Activated CD8-positive, alpha-beta memory T cell treated with anti-CD3 and anti-CD28 coated beads for 48 hours (primary cell): ENCODE data around the gene FASN.
"Not testable (repeated sequence)": the region's sequence is repeated elsewhere in the genome, so short reads cannot be mapped to it uniquely, and the experiment has no call there.

Experiments
- DNase-seq, 3 experiments: peaks; one replicate each; pipeline ENCODE4 v3.0.0-alpha.2; 2020; ENCODE audit warnings: low read depth in 2 of 3, low spot score in 2 of 3

Gene FASN

DNA sequence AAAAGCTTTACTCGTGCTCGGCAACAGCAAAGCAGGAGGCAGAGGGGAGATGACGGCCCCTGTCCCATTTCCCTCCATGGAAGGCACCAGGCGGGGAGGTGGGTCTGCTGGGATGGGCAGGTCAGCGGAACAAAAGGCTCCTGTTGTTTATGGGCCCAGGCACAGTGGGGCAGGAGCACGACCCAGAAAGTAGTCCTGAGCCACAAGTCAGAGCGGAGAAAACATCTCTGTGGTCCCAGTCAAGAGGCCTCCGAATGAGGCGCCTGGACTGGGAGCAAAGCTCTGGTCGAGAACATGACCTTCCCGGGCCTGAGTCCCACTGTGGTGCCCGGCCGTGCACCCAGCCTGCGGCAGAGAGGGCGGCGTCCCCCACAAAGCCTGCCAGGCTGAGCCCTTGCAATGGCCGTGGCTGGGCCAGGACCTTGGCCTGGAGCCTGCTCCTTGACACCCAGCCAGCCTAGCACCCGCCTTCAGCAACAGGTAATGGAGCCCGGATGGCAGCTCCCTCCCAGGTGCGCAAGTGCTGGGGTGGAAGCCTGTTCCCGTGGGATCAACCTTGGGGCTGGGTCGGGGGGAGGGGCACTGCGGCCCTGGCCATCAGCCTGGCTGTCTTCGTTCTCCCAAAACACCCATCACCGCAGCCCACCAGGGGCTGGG is 50.0 kb downstream of the FASN start:
- DNase-seq: no peak

DNA sequence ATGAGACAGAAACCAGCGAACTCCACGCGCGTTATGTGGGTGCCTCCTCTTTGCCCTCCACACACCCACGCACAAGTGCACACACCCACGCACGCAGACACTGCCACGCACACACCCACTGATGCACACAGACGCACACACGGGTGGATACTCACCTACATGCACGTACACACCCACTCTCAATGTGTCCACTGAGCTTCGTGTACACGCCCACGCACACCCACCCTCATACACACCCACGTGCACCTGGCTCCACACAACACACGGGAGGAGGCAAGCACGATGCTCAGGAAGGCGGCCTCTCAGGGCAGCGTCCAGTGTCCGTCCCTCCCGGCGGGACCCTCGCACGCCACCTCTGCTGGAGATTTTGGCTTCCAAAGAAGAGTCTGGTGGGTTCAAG is 50.7 kb downstream of the FASN start:
- no peak for DNase-seq

DNA sequence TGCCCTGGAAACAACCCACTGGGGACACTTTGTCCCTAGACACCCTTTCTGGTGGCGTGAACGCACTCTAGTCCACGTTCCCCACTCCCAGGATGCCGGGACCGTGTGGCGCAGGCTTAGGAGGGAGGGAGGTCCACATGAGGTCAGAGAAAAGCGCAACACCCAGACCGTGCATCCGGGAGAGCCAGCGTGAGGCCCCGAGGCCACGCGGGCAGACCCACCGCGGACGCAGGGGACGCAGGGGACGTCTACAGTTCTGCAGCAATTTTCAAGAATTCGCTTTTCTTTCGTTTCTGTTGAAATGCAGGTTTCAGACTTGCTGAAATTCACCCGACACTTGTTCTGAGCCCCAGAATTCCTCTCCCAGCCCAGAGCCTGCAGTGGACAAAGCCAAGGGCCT is 51.1 kb downstream of the FASN start:
- no peak for DNase-seq

DNA sequence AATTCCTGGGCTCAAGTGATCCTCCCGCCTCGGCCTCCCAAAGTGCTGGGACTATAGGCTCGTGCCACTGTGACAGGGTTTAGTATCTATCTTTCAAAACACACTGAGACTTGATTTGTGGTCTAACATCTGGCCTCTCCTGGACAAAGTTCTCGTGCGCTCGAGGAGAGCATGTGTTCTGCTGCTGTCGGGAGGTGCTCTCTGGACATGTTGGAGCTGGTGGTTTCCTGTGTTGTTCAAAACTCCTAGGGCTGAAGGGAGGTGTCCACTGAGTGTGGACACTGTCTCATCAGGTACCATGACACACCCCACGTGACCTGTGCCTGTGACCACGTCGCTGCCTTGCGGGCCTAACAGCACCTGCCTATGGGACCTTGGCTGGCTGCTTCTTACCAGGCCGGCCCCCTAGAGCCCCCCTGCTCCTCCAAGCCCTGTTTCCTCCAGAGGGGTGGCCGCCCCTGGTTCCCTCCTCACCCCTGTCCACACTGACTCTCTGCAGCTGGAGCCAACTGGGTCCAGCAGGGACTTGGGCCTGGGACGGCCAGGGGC is 52.0 kb downstream of the FASN start:
- DNase-seq: no peak

DNA sequence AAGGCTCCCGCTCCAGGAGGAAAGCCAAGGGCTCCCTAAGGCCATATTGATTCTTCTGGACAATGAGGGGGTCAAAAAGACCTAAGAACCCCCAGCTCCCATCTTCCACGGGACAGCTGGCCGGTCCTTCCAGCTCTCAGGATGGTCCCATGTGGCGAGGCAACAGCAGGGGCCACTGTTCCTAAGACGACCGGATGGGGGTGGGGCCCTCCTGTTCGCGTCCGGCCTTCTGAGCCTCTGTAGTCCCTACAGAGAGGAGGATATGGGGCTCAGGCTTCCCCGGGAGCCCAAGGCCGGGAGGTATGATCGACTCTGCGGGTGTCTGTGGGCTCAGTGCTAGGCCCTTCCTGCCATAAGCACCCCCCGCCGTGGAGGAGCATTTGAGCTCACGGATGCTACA is 54.5 kb downstream of the FASN start:
- DNase-seq: no peak

DNA sequence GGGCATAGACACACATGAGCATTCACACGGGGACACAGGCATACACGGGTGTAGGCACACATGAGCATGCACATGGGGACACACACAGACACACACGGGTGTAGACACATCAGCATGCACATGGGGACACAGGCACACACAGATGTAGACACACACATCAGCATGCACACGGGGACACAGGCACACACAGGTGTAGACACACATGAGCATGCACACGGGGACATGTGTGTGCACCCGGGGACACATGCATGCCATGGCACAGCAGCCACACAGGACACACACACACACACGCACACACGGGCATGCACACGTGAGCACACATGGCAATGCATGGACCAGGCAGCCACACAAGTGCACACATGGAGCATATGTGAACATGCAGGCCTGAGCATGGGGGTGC is 55.4 kb downstream of the FASN start:
- no peak for DNase-seq

DNA sequence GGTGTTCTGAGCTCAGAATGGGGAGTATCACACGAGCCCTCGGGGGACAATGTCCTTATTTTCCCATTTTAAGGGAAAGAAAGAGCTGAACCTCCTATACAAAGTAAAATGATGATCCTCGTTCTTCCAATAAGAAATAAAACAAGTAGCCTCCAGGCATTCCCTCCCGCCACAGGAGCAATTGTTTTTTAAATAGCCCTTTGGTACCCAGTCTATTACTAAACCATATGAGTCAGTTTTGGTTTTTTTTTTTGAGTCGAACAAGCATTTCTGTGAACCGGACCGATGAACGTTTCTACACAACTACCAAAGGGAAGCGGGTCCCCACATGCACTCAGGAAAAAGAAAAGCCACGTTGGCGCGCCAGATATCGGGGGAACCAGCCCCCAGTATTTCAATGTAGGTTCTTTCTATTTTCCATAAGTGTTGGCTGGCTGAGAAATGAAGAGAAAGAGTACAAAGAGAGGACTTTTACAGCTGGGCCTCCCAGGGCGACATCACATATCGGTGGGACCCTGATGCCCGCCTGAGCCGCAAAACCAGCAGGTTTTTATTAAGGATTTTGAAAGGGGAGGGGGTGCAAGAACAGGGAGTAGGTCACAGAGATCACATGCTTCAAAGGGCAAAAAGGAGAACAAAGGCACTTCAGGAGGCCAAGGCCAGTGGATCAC is 56.8 kb downstream of the FASN start:
- DNase-seq: no peak

DNA sequence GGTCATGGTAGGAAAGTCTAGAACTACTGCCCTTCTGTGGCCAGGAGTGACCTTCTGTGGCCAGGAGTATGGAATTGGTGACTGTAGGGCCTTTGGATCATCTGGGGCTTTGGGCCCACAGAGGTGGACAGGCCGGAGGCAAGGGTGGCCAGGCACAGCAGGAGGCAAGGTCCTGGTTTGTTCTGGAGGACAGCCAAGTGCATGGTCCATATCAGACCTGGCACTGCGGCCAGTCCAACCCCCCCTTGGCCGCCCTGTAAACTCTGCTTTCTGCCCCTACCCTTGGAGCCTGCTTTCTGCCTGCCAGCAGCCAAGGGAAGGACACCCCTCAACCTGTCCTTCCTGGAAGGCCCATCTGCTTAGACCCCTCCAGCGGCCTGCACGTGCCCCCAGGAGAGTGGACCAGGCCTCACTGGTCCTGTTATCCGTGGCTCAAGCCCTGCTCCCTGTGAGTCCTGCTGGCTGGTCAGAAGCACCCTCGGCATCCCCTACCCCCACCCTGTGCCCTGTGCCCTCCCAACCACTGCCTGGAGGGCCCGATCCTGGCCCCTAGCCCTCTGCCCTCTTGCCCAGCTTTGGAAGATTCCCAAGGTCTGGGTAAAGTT is 58.2 kb downstream of the FASN start:
- no peak for DNase-seq

DNA sequence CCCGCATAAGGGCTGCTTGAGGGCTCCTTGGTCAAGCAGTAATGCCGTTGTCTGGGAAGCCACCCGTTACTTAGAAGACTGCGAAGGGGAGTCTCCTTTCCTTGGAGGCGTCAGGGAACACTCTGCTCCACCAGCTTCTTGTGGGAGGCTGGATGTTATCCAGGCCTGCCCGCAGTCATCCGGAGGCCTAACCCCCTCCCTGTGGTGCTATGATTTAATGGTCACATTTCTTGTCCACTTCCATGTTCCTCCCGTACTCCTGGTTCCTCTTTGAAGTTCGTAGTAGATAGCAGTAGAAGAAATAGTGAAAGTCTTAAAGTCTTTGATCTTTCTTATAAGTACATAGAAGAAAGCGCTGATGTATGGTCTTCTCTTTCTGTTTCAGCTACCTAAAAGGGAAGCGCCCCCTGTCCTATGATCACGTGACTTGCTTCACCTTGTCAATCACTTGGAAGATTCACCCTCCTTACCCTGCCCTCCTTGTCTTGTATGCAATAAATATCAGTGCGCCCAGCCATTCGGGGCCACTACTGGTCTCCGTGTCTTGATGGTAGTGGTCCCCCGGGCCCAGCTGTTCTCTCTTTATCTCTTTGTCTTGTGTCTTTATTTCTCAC is 59.1 kb downstream of the FASN start:
- DNase-seq: not testable (repeated sequence)

DNA sequence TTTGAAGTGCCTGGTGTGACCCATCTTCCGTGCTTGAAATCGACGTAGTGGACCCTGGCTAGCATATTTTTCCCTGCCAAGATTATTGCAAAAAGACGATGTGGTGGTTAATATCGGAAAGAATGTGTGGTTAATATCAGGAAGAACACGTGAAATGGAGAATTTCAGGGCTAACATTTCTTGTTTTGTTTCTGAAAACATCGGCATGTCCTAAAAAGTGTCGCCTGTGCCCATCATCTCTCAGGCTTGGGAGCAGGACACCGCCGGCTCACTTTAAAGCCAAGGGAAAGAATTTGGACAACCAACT is 60.2 kb downstream of the FASN start:
- no peak for DNase-seq

DNA sequence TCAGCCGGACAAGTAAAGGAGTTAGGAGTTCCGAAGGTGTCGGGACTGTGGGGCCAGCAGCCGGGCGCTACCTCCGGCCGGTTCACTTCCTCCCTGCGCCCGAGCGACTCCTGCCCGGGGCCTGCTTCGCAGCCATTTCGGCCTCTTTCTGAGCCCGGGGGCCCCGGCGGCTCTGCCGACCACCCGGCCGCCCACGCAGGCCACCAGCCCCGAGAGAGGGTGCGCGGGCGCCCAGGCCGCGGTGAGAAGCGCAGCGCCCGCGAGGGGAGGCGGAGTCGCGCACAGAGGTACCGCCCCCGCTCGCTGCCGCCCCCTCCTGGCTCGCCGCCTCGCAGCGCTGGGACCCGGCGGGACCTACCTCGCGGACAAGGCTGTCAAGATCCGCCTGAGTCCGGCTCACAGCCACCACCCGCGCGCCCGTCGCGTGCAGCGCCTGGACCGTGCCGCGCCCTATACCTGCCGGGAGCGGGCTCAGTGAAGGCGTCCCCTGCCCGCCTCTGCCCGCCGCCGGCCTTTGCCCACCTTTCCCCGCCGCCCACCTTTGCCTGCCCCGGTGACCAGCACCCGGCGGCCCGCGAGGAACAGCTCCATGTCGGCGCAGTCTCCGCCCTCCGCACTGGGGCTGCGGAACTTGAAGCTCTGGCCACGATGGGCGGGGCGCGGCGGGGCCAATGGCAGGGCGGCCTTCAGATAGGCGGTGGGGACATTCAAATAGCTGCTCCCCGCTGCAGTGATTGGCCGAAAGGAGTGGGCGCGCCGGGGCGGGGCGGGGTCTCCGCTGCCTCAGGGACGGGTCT is 60.7 kb downstream of the FASN start, which contains the start of gene DCXR:
TSS of gene DCXR (minus strand) at position 606 of the 797 bp plus-strand sequence. CDS start at position 591, 15 bp downstream.
- peak; percentile 82 to 93 (median 88) for DNase-seq

DNA sequence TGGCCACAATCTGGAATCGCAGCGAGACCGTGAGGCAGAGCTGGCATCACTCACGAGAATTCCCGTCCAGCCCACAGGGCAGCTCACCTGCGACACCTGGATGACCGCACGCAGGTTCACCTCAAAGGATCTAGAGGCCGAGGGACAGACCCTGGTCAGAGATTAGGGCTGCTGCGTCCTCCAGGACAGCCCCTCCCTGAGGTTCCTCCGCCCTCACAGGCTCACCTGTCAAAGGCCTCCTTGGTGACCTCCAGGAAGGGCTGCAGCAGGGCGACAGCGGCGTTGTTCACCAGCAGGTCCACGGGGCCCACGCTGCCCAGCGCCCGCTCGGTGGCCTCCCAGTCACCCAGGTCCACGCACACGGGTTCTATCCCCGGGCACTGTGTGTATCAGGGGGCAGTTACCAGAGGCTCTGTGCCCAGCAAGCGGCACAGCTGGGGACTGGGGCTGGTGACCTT is 61.4 kb downstream of the FASN start:
- DNase-seq: no peak

DNA sequence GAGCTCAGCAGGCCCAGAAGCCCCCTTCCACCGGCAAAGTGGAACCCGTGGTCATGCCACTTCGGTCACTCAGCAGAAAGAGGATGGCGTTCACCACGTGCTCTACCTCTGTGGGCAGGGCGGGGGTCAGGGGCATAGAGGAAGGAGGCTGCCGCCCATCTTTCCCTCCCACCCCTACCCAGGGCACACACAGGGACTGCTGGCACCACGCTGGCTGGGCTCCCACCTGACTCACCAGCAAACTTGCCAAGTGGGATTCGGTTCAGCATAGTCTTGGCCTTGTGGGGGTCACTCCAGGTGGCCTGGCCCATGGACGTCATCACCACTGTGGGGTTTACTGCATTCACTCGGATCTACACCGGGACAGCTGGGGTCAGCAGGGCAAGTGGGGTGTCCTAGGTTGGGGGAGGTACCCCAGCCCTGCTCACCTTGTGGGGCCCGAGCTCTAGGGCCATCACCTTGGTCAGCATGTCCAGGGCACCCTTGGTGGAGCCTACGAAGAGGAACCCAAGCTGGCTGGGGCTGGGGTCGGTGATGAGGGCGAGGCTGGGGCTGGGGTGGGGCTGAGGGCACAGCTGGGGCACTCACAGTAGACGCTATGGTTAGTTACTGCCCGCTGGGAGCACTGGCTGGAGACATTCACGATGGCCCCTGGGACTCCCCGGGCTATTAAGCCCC is 61.9 kb downstream of the FASN start:
- DNase-seq: no peak

DNA sequence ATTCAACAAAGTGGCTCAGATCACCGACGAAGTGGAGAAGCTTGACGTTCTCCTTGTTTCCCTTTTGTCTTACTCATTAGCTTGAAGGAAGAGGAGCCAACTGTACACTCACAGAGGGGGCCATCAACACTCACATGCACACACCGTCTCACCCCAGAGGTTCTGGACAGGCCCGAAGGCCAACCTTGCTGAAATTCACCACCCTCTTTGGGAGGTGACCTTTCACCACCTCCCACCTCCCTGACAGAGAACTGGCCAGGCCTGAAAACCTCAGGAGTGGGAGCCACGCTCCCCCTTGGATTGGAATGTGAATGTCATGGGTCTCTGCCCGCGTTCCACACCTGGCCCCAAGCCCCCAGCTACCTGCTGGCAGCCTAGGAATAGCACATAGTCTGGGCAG is 62.5 kb downstream of the FASN start:
- no peak for DNase-seq

DNA sequence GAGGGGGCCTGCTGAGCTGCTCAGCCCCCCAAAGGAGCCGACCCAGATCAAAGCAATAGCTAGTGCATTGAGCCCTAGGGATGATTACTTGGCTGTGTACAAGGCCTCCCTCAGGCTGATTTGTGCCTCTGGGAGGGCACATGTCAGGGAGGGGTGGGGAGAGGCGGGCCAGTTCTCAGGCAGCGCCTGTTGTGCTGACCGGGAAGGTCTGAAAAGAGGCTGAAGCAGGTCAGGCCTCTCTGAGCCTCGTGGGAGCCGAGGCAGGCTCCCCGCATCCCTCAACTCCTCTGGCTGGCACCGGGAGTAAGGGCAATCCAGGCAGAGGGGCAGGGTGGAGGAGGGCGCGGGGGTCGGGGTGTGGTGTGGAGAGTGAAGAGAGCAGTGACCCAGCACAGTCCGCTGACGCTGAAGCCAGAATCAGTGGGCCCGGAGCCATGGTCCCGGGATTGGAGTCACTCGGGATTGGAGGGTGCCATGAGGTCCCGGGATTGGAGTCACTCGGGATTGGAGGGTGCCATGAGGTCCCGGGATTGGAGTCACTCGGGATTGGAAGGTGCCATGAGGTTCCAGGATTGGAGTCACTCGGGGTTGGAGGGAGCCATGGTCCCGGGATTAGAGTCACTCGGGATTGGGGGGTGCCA is 63.5 kb downstream of the FASN start:
- no peak for DNase-seq

DNA sequence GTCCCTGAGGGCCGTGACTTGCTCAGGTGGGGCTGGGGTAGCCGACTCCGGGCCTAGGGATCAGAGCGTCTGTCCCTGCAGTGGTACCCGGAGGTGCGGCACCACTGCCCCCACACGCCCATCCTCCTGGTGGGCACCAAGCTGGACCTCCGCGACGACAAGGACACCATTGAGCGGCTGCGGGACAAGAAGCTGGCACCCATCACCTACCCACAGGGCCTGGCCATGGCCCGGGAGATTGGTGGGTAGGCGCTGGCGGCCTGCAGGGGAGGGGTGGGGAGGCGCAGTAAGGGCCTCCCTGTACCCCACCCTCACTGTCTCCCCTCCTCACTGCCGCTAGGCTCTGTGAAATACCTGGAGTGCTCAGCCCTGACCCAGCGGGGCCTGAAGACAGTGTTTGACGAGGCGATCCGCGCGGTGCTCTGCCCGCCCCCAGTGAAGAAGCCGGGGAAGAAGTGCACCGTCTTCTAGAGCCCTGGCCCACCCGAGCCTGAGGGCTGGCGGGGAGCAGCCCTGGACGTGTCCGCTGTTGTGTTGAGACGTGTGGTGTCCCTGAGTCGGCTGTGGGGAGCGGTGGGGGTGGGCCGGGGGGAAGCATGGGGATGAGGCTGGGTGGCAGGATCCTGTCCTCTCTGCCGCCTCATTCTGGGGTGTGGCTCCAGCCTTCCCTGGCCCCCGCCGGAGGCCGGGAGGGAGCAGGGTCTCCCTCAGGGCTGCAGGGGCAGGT is 64.5 kb downstream of the FASN start:
- DNase-seq: no peak

DNA sequence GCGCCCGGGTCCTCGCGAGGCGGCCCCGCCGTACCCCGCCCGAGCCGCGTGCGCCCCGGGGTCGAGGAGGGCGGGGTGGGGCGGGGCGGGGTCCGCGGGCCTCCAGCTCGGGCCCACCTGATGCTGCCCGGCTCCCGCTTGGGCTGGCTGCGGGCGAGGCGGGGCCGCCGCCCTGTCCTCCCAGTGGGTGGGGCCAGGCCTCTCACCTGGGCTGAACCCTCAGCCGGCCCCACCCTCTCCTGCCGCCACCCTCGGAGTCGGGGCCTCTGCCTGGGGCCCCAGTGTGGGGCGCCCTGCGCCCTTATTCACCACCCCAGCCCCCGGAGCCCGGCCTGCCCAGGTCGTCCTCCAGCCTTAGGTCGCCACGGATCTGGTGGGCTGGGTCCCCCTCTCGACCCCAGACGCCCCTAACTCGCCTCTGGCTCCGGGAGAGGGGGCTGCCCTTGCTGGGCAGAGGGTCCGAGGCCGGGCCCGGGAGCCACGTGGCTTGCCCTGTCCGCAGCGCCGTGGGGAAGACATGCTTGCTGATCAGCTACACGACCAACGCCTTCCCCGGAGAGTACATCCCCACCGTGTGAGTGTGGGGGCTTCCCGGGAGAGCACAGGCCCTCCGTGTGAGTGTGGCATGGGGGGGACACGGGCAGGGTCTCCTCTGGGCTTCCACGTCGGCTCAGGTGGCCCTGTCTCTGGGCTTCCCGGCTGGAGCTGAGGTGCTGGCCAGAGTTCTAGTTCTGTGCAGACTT is 66.0 kb downstream of the FASN start:
- DNase-seq: no peak

DNA sequence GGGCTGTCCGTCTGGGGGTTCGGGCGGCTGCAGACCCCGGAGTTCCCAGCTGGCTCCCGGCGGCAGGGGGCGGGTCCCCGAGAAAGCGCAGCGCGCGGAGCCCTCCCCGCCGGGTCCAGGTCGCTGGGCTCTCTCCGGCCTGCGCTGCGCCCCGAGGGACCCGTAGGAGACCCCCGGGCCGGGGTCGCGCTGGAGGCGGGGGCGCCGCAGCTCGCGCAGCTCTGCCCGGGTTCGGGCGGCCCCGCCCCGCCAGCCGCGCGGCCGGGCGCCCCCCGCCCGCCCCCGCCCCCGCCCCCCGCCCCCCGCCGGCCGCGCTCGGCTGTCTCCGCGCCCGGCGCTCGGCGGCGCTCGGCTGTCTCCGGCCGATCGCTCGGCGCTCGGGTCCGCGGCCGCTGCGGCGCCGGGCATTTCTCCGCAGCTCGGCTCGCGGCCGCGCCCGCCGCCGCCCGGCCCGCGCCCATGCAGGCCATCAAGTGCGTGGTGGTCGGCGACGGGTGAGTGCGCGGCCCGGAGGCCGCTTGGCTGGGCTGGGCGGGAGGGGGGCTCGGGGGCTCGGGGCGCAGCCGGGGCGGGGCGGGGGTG is 66.6 kb downstream of the FASN start, which contains the start of gene RAC3:
TSS of gene RAC3 (plus strand) at position 376 of the 582 bp plus-strand sequence. CDS start at position 460, 84 bp downstream.
- no peak for DNase-seq
